HG03060 (cell line): ENCODE measurements around the gene MAPK7.
"Not testable (repeated sequence)": the region's sequence is repeated elsewhere in the genome, so short reads cannot be mapped to it uniquely, and the experiment has no call there.

Experiments
- ATAC-seq: cut with Tn5 transposase; IDR thresholded peaks from one replicate; pipeline ENCODE4 v1.9.1; 2021; ENCODE audit warnings: low read depth, moderate number of reproducible peaks; ENCODE audit not compliant: unreplicated experiment

MAPK7 gene

DNA sequence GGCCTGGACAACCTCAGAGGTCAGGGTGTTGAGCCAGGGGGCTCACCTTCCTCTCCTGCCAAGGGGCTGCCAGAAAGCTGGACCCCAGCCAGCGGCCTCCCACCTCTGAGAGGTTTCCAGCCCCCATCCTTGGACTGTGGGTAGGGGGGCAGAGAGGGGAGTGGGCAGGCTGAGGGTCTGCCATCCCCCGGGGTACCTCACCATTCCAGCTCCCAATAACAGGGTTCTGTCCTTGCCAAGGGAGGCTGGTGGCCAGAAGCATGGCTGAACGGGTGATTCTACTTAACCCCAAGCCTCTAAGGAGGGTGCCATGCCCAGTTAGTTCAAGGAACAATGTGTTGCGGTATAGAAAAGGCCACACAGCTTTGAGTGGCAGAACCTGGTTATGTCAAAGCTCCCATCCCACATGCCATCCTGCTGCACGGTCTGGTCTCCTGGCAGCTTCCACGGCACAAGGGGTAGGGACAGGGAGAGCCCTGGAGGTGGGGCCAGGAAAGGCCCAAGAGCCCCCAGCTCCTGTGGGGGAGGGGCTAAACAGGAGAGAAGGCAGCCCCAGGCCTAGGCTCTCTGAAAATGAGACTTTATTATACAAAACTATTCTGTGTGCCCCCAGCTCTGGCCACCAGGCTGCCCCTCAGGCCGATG is 35.6 kb upstream of the MAPK7 start:
- ATAC-seq: no peak

DNA sequence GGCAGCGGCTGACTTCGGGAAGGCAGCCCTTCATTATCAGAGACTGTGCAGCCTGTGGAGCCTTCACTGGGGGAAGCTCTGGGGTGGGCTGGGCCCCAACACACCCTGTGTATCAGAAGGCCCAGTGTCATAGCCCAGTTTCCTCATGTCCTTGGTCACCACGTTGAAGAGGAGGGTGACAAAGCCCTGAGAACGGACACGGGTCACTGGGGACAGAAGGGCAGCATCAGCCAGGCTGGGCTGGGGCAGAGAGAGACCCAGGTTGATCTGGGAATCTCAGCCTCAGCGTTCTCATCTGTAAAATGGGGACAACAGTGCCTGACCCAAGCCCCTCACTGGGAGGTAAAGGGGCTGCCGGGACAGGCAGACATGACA is 35.1 kb upstream of the MAPK7 start:
- ATAC-seq: no peak

GRCh38 chr17:19343671-19344151 is 34.6 kb upstream of the MAPK7 start:
- no peak for ATAC-seq

DNA sequence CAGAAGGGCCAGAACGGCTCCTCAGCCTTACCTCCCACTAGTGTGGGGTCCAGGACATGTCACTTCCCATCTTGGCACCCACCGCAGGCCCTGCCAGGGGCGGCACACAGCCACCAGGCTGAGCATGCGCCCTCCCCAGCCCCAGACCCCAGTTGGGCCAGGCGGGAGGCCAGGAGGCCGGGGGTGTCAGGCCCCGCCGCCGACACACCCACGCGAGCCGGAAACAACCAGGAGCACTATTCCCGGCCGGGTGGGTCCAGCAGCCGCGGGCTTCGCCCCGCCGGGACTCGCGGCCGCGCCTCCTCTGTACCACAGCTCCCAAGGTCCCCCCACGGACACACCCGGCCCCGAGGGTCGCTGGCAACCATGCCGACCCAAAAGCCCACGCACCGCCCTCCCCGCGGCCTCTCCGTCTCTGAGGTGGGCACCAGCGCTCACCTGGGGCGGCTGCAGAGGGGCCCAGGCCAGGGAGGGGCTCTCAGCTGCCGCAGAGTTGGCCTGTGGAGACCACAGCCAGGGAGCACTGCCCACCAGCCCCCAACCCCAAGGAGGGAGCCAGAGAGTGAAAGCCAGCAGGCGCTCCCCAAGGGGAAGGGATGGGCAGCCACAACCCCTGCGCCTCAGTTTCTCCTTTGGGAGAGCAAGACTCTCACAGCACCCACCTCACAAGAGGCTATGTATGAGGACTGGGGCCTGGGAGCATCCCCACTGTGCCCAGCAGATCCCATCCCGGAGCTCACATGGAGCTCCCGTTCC is 33.8 kb upstream of the MAPK7 start:
- ATAC-seq: no peak

- no peak for ATAC-seq
Measured at GRCh38 chr17:19345067-19345460, 33.2 kb upstream of the MAPK7 start.

- ATAC-seq: no peak
Measured at GRCh38 chr17:19345486-19346350, 32.6 kb upstream of the MAPK7 start.

DNA sequence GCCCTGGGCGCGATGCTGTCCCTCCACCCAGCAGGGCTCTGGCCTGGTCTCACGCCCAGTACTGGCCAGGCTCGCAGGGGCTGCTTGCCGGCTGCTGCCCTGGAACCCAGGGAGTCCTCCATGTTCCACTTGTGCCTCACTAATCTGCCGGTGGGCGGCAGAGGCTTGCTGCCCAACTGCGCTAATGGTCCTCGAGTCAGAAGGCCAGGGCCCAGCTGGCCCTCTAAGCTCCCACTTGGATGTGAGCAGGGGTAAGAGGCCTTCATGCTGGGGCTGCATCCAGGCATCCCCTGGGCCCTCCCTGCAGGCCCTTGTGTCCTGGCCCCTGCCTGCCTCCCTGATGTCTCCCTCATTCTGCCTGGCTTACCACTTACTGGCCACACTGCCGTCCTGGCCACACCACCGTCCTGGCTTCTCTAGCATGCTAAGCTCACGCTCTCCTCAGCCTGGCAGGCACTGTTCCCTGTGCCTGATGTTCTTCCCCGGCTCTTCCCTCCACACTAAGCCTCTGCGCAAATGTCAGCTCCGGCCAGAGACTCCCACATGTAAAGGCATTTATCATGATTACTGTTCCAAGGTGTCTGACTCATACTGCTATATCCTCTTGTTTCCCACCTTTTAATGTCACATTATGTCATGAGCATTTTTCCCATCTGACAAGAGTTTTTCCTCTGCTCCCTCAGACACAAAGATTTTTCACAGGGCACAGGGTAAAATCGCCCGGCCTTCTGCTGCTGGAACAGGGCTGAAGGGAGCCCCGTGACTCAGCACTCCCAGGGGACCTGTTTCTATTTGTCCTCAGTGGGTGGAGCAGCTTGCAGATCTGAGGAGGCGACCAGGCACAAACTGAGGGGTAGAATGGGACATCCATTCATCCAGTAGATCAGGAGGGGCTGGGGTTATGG is 31.7 kb upstream of the MAPK7 start:
- ATAC-seq: no peak

GRCh38 chr17:19347323-19348080 is 30.8 kb upstream of the MAPK7 start:
- no peak for ATAC-seq

DNA sequence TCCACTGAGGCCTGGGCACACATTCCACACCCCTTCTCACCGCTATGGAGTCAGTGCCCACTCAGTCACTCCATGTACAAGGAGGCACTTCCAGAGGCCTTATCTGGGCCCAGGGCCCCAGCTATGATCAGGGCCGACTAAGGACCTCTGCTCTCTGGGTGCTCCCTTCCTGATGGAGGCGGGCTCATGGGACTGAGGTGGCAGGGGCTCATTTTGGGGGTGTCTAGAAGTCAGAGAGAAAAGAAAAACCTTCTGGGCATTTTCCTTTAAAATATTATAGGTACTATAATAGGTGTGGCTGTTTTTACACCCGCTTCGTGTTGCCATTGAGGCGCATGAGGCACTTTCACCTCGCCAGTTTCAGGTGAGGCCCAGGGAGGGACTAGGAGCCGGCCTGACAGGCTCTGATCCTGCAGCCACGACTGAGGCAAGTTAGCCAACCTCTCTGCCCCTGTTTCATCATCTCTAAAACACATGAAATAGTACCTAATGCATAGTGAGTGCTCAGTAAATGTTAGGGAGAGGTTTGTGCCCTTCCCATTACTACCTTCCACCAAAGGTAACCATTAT is 30.1 kb upstream of the MAPK7 start:
- ATAC-seq: no peak

- no peak for ATAC-seq
Measured at GRCh38 chr17:19348806-19349205, 29.5 kb upstream of the MAPK7 start.

DNA sequence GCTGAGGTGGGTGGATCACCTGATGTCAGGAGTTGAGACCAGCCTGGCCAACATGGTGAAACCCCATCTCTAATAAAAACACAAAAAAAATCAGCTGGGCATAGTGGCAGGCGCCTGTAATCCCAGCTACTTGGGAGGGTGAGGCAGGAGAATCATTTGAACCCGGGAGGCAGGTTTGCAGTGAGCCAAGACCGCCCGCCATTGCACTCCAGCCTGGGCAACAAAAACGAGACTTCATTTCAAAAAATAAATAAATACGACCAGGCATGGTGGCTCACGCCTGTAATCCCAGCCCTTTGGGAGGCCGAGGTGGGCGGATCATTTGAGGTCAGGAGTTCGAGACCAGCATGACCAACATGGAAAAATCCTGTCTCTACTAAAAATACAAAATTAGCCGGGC is 24.9 kb upstream of the MAPK7 start:
- not testable (repeated sequence) for ATAC-seq

DNA sequence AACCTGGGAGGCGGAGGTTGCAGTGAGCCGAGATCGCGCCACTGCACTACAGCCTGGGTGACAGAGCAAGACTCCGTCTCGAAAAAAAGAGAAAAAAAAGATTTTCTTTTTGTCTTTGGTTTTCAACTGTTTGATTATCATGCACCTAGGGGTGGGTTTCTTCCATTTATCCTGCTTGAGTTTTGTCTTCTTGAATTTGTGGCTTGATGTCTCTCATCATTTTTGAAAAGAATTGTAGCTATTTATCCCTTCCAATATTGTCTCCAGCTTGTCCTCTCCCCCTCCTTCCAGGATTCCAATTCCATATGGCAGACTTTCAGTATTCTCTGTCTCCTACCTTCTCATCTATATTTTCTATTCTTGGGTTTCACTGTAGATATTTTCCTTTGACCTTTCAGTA is 23.6 kb upstream of the MAPK7 start:
- no peak for ATAC-seq

- no peak for ATAC-seq
Measured at GRCh38 chr17:19357351-19357750, 20.9 kb upstream of the MAPK7 start.

DNA sequence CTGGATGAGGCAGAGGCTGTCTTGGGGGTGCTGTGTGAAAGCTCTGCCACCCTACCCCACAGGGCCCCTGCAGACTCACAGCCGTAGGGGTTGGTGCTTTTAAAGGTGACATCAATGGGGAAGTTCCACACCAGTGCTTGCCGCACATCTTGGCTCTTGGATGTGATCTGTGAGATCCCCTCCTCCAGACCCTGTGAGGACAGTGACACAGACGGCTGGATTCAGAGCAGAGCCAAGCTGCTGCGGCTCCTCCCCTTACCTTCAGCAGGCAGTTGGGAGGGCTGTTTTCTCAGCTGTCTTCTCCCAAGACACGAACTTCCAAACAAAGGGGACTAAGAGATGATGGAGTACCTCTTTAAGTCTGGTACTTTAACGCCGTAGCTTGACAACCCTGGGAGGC is 20.5 kb upstream of the MAPK7 start:
- ATAC-seq: no peak

DNA sequence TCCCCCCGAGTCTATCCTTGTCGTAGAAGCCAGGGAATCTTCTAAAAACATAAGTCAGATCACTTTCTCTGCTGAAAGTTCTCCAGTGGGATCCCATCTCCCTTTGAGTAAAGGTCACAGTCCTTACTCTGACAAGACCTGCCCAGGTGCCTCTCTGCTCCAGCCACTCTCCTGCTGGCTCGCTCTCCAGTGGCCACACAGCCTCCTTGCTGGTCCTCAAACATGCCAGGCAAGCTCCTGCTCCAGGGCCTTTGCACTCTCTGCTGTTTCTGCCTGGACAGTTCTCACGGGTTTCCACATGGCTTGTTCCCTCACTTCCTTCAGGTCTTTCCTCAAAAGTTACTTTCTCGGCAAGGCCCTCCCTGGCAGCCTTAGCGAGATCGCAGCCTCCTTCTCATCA is 19.1 kb upstream of the MAPK7 start:
- no peak for ATAC-seq

- no peak for ATAC-seq
Measured at GRCh38 chr17:19359856-19360255, 18.4 kb upstream of the MAPK7 start.

GRCh38 chr17:19360772-19361171 is 17.5 kb upstream of the MAPK7 start:
- ATAC-seq: no peak

GRCh38 chr17:19361326-19361725 is 17.0 kb upstream of the MAPK7 start:
- ATAC-seq: no peak

GRCh38 chr17:19361944-19362276 is 16.4 kb upstream of the MAPK7 start:
- ATAC-seq: no peak
